Activated CD8-positive, alpha-beta memory T cell treated with anti-CD3 and anti-CD28 coated beads, Interleukin-2, amount 10 ng/mL, durations not matched to agents 7 days and 5 days (primary cell): Measurements from ENCODE around the gene MAPK13. TPM values are rescaled to one million over a fixed set of nuclear protein-coding genes. Genes with fewer than 3 reads are reported as not detected.
"Not testable (repeated sequence)": the region's sequence is repeated elsewhere in the genome, so short reads cannot be mapped to it uniquely, and the experiment has no call there.

Source experiments
- ATAC-seq: fragments of 150-1000 bp; cut with Tn5 transposase; one replicate; pipeline ENCODE4 v1.10.0; 2021; ENCODE audit warnings: moderate library complexity
- CTCF ChIA-PET: fragments of 350-600 bp; sonication (Branson Sonifier 250); formaldehyde crosslinking; loops from one replicate; lab custom pipeline; 2021; ENCODE audit warnings: antibody characterized with exemption; lab: Charles Lee
- DNase-seq: peaks from one replicate; pipeline ENCODE4 v3.0.0-alpha.2; 2020
- H3K27ac Mint-ChIP-seq: one replicate; pipeline ENCODE4 v1.8.0; 2021; ENCODE audit warnings: mild to moderate bottlenecking, mixed read lengths
- H3K27me3 Mint-ChIP-seq: one replicate; pipeline ENCODE4 v1.8.0; 2021; ENCODE audit warnings: mixed read lengths
- H3K36me3 Mint-ChIP-seq: one replicate; pipeline ENCODE4 v1.8.0; 2021; ENCODE audit warnings: mild to moderate bottlenecking, mixed read lengths
- H3K4me1 Mint-ChIP-seq: one replicate; pipeline ENCODE4 v1.8.0; 2021; ENCODE audit warnings: mixed read lengths
- H3K4me3 Mint-ChIP-seq: one replicate; pipeline ENCODE4 v1.8.0; 2021; ENCODE audit warnings: mild to moderate bottlenecking, moderate library complexity, mixed read lengths
- H3K9me3 Mint-ChIP-seq: one replicate; pipeline ENCODE4 v1.8.0; 2022; ENCODE audit warnings: low read depth, mixed read lengths
- total RNA-seq, 2 experiments: library from RNA; stranded (reverse); gene quantifications; one replicate each; pipeline ENCODE4 v1.2.3, GENCODE V29; 2021

MAPK13 gene
- total RNA-seq, 2 experiments from 2014 or later = 33.9 to 35.6 TPM

GRCh38 chr6:36124881-36125280 is 5.4 kb upstream of the MAPK13 start:
- no peaks in the 10 kb centered on the region for H3K27me3 Mint-ChIP-seq
- CTCF ChIA-PET = interaction anchor here (0.6 to 1.8 kb wide), 4 partner anchors 14 to 554 kb away, joined by 3 to 5 read pairs (median 3); partner anchors contain the start of gene CDKN1A
- H3K36me3 Mint-ChIP-seq = peaks cover 1% of the 10 kb centered on the region
- no peak overlapping the region for H3K27ac Mint-ChIP-seq
- H3K9me3 Mint-ChIP-seq = no peaks in the 10 kb centered on the region
- no peak overlapping the region for H3K4me3 Mint-ChIP-seq
- H3K4me1 Mint-ChIP-seq = peaks cover 74% of the 10 kb centered on the region
- ATAC-seq (no peak), DNase-seq (no peak)

GRCh38 chr6:36125575-36125974 is 4.7 kb upstream of the MAPK13 start:
- Mint-ChIP-seq H3K27ac (no peak overlapping the region), H3K36me3 (no peaks in the 10 kb centered on the region), H3K27me3 (no peaks in the 10 kb centered on the region), H3K4me3 (no peak overlapping the region), H3K9me3 (no peaks in the 10 kb centered on the region), H3K4me1 (peaks cover 68% of the 10 kb centered on the region)
- no peak for DNase-seq
- ATAC-seq = no peak
- CTCF ChIA-PET = interaction anchor here (1.1 to 1.8 kb wide), 2 partner anchors 14 to 234 kb away, joined by 3 to 5 read pairs; no protein-coding TSS in a partner anchor

- no peak overlapping the region for H3K4me3 Mint-ChIP-seq
- peaks cover 63% of the 10 kb centered on the region for H3K4me1 Mint-ChIP-seq
- CTCF ChIA-PET = interaction anchor here (0.9 to 2.2 kb wide), 6 partner anchors 13 to 236 kb away, joined by 3 to 10 read pairs (median 5); partner anchors contain the start of genes BRPF3 and MAPK14
- DNase-seq = no peak
- ATAC-seq = no peak
- H3K27me3 Mint-ChIP-seq = no peaks in the 10 kb centered on the region
- H3K27ac Mint-ChIP-seq = no peak overlapping the region
- no peaks in the 10 kb centered on the region for H3K36me3 Mint-ChIP-seq
- H3K9me3 Mint-ChIP-seq = no peaks in the 10 kb centered on the region
Measured at GRCh38 chr6:36126121-36126520, 4.2 kb upstream of the MAPK13 start.

GRCh38 chr6:36126553-36127458 is 3.5 kb upstream of the MAPK13 start:
- ATAC-seq = no peak
- Mint-ChIP-seq H3K36me3 (no peaks in the 10 kb centered on the region), H3K4me3 (no peak overlapping the region), H3K27me3 (no peaks in the 10 kb centered on the region), H3K4me1 (peaks cover 61% of the 10 kb centered on the region), H3K9me3 (no peaks in the 10 kb centered on the region), H3K27ac (peak overlapping the region; percentile 57)
- CTCF ChIA-PET = interaction anchor here (0.9 to 2.2 kb wide), 5 partner anchors 32 to 235 kb away, joined by 3 to 10 read pairs (median 5); partner anchors contain the start of genes BRPF3 and MAPK14
- no peak for DNase-seq

GRCh38 chr6:36127462-36128016 is 2.8 kb upstream of the MAPK13 start:
- CTCF ChIA-PET = interaction anchor here (1.3 to 2.2 kb wide), 4 partner anchors 33 to 213 kb away, joined by 3 to 10 read pairs (median 6); partner anchors contain the start of genes BRPF3 and MAPK14
- ATAC-seq (no peak), DNase-seq (no peak)

GRCh38 chr6:36128073-36128472 is 2.2 kb upstream of the MAPK13 start:
- no peak for DNase-seq

More at GRCh38 chr6:36127462-36128016, 2.8 kb upstream of the MAPK13 start:
- H3K4me1 Mint-ChIP-seq = peaks cover 61% of the 10 kb centered on the region
- H3K27ac Mint-ChIP-seq = no peak overlapping the region
- H3K36me3 Mint-ChIP-seq = no peaks in the 10 kb centered on the region
- no peaks in the 10 kb centered on the region for H3K27me3 Mint-ChIP-seq
- no peaks in the 10 kb centered on the region for H3K9me3 Mint-ChIP-seq
- no peak overlapping the region for H3K4me3 Mint-ChIP-seq

GRCh38 chr6:36128793-36129192 is 1.5 kb upstream of the MAPK13 start:
- H3K4me3 Mint-ChIP-seq = no peak overlapping the region
- H3K27ac Mint-ChIP-seq = no peak overlapping the region
- CTCF ChIA-PET = no interaction called here
- H3K36me3 Mint-ChIP-seq = peaks cover 7% of the 10 kb centered on the region
- DNase-seq (no peak), ATAC-seq (no peak)
- no peaks in the 10 kb centered on the region for H3K9me3 Mint-ChIP-seq
- no peaks in the 10 kb centered on the region for H3K27me3 Mint-ChIP-seq
- H3K4me1 Mint-ChIP-seq = peaks cover 59% of the 10 kb centered on the region

More at GRCh38 chr6:36128073-36128472, 2.2 kb upstream of the MAPK13 start:
- ATAC-seq = no peak
- Mint-ChIP-seq H3K4me1 (peaks cover 60% of the 10 kb centered on the region), H3K27me3 (no peaks in the 10 kb centered on the region), H3K4me3 (no peak overlapping the region), H3K9me3 (no peaks in the 10 kb centered on the region), H3K27ac (no peak overlapping the region), H3K36me3 (peaks cover under 1% of the 10 kb centered on the region)
- CTCF ChIA-PET = interaction anchor here (2.2 kb wide), 1 partner anchor 33 kb away, joined by 7 read pairs; no protein-coding TSS in a partner anchor

GRCh38 chr6:36129334-36129733 is 979 bp upstream of the MAPK13 start:
- H3K9me3 Mint-ChIP-seq, H3K27ac Mint-ChIP-seq, CTCF ChIA-PET, DNase-seq, H3K36me3 Mint-ChIP-seq, H3K27me3 Mint-ChIP-seq, ATAC-seq: not testable (repeated sequence)
- H3K4me3 Mint-ChIP-seq = peak overlapping the region; percentile 72
- H3K4me1 Mint-ChIP-seq = peaks cover 54% of the 10 kb centered on the region

- Mint-ChIP-seq H3K4me1 (peaks cover 50% of the 10 kb centered on the region), H3K9me3 (no peaks in the 10 kb centered on the region), H3K36me3 (peaks cover 9% of the 10 kb centered on the region), H3K27me3 (no peaks in the 10 kb centered on the region), H3K4me3 (peak overlapping the region; percentile 78), H3K27ac (peak overlapping the region; percentile 91)
- CTCF ChIA-PET = interaction anchor here (0.6 to 2.9 kb wide), 14 partner anchors 8 to 230 kb away, joined by 3 to 27 read pairs (median 5); no protein-coding TSS in a partner anchor
- DNase-seq (peak; percentile 76), ATAC-seq (peak; percentile 52)
Measured at GRCh38 chr6:36130667-36131510, 576 bp downstream of the MAPK13 start.

GRCh38 chr6:36131511-36132245 is 1.4 kb downstream of the MAPK13 start:
- H3K27me3 Mint-ChIP-seq = no peaks in the 10 kb centered on the region
- ATAC-seq (peak; percentile 81), DNase-seq (peak; percentile 78)
- no peaks in the 10 kb centered on the region for H3K9me3 Mint-ChIP-seq
- H3K4me3 Mint-ChIP-seq = peak overlapping the region; percentile 78
- peak overlapping the region; percentile 91 for H3K27ac Mint-ChIP-seq
- H3K36me3 Mint-ChIP-seq = peaks cover 12% of the 10 kb centered on the region
- CTCF ChIA-PET = interaction anchor here (1.0 to 2.9 kb wide), 14 partner anchors 9 to 229 kb away, joined by 3 to 27 read pairs (median 5); partner anchors contain the start of gene MAPK14
- peaks cover 42% of the 10 kb centered on the region for H3K4me1 Mint-ChIP-seq

- H3K4me1 Mint-ChIP-seq = peaks cover 37% of the 10 kb centered on the region
- H3K36me3 Mint-ChIP-seq = peaks cover 13% of the 10 kb centered on the region
- ATAC-seq (no peak), DNase-seq (no peak)
- no peaks in the 10 kb centered on the region for H3K27me3 Mint-ChIP-seq
- CTCF ChIA-PET = interaction anchor here (1.0 to 2.9 kb wide), 12 partner anchors 10 to 229 kb away, joined by 3 to 27 read pairs (median 5); partner anchors contain the start of gene MAPK14
- H3K4me3 Mint-ChIP-seq = peak overlapping the region; percentile 78
- peak overlapping the region; percentile 91 for H3K27ac Mint-ChIP-seq
- H3K9me3 Mint-ChIP-seq = no peaks in the 10 kb centered on the region
Measured at GRCh38 chr6:36132246-36132895, 2.1 kb downstream of the MAPK13 start.
